ENCODE measurements around the gene RRP1B.

The RRP1B gene

DNA sequence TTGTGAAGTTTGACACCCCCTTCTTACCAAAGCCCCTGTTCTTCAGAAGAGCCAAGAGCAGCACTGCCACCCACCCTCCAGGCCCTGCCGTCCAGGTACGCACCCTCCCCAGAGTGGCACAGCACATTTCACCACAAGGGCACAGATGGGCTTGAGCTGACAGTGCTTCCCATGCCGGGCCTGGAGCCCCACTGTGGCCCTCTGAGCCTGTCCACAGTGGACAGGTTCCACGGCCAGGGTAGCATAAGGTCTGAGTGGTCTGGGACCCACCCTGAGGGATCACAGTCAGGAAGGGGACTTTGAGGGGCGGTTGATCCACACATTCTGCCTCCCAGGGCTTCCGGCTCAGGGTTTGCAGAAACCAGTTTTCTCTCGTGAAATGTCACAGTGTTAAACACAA lies 31.0 kb downstream of the RRP1B start:
- TF ChIP-seq, protein P1, sequence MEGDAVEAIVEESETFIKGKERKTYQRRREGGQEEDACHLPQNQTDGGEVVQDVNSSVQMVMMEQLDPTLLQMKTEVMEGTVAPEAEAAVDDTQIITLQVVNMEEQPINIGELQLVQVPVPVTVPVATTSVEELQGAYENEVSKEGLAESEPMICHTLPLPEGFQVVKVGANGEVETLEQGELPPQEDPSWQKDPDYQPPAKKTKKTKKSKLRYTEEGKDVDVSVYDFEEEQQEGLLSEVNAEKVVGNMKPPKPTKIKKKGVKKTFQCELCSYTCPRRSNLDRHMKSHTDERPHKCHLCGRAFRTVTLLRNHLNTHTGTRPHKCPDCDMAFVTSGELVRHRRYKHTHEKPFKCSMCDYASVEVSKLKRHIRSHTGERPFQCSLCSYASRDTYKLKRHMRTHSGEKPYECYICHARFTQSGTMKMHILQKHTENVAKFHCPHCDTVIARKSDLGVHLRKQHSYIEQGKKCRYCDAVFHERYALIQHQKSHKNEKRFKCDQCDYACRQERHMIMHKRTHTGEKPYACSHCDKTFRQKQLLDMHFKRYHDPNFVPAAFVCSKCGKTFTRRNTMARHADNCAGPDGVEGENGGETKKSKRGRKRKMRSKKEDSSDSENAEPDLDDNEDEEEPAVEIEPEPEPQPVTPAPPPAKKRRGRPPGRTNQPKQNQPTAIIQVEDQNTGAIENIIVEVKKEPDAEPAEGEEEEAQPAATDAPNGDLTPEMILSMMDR (IDR thresholded peaks at IDR 0.05; ENCODE audit: borderline replicate concordance, extremely low read depth, low read length, poor library complexity, severe bottlenecking), result no peak
- no peak for TF ChIP-seq EZH2 (IDR thresholded peaks at IDR 0.05; ENCODE audit: borderline replicate concordance, low read depth, low read length, severe bottlenecking)
- Histone ChIP-seq H3K4me2 (ENCODE audit: insufficient read depth, low read length) (no peak overlapping the region), H3K79me2 (ENCODE audit: insufficient read depth, low read length) (no peaks in the 10 kb centered on the region), H3K36me3 (ENCODE audit: insufficient read depth, low read length) (peaks cover 99% of the 10 kb centered on the region), H3K9ac (ENCODE audit: low read depth, low read length) (no peak overlapping the region), H3K27ac (ENCODE audit: low read length) (no peak overlapping the region), H4K20me1 (ENCODE audit: insufficient read depth, low read length) (no peaks in the 10 kb centered on the region; the same call in none of the 2 replicates), H3K4me3 (ENCODE audit: low read depth in 1 of 2, low read length in 2 of 2) (no peak overlapping the region), H3K27me3 (ENCODE audit: insufficient read depth, low read length, poor library complexity) (no peaks in the 10 kb centered on the region), H3K9me3 (ENCODE audit: insufficient read depth, low read length, severe bottlenecking) (no peaks in the 10 kb centered on the region), H2AFZ (ENCODE audit: low read depth, low read length) (no peak overlapping the region), H3K4me1 (ENCODE audit: insufficient read depth, low read length) (no peaks in the 10 kb centered on the region)
- ATAC-seq (ENCODE audit: insufficient read depth, low read depth) (no peak), DNase-seq (no peak)

DNA sequence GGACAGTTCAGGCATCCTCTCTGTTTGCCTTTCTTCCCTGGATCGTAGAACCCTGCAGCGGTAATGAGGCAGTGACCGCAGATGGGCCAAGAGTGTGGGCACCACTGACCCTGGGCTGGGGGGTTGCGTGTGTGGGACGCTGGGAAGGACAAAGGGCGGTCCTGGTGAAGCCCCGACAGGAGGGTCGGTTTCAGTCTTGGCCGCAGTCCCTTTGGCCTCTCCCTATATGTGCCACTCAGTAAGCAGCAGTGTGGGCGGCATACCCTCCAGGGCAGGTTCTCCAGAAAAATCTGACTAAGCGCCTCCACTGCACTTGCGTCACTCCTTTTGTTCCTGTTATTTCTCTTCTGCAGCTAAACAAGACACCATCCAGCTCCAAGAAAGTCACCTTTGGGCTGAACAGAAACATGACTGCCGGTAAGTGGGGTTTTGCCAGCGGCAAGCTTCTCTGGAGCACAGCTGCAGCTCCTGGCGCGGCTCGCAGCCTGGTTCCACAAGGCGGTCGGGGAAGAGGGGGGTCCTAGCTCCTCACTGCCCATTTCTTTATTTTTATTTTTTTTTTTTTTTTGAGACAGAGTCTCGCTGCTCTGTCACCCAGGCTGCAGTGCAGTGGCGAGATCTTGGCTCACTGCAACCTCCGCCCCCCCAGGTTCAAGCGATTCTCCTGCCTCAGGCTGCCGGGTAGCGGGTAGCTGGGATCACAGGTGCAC lies 31.9 kb downstream of the RRP1B start:
- no peak overlapping the region for H3K4me3 ChIP-seq (ENCODE audit: low read depth in 1 of 2, low read length in 2 of 2)
- H3K27me3 ChIP-seq (ENCODE audit: insufficient read depth, low read length, poor library complexity), result no peaks in the 10 kb centered on the region
- no peak overlapping the region for H3K4me2 ChIP-seq (ENCODE audit: insufficient read depth, low read length)
- peaks cover 100% of the 10 kb centered on the region for H3K36me3 ChIP-seq (ENCODE audit: insufficient read depth, low read length)
- no peak overlapping the region for H3K9ac ChIP-seq (ENCODE audit: low read depth, low read length)
- H3K9me3 ChIP-seq (ENCODE audit: insufficient read depth, low read length, severe bottlenecking), result no peaks in the 10 kb centered on the region
- H3K27ac ChIP-seq (ENCODE audit: low read length), result no peak overlapping the region
- H4K20me1 ChIP-seq (ENCODE audit: insufficient read depth, low read length), result no peaks in the 10 kb centered on the region; the same call in none of the 2 replicates
- DNase-seq (no peak), ATAC-seq (ENCODE audit: insufficient read depth, low read depth) (no peak)
- no peaks in the 10 kb centered on the region for H3K4me1 ChIP-seq (ENCODE audit: insufficient read depth, low read length)
- TF ChIP-seq, protein P1 (IDR thresholded peaks at IDR 0.05; ENCODE audit: borderline replicate concordance, extremely low read depth, low read length, poor library complexity, severe bottlenecking), result no peak
- TF ChIP-seq EZH2 (IDR thresholded peaks at IDR 0.05; ENCODE audit: borderline replicate concordance, low read depth, low read length, severe bottlenecking), result no peak
- H2AFZ ChIP-seq (ENCODE audit: low read depth, low read length), result no peak overlapping the region
- no peaks in the 10 kb centered on the region for H3K79me2 ChIP-seq (ENCODE audit: insufficient read depth, low read length)

DNA sequence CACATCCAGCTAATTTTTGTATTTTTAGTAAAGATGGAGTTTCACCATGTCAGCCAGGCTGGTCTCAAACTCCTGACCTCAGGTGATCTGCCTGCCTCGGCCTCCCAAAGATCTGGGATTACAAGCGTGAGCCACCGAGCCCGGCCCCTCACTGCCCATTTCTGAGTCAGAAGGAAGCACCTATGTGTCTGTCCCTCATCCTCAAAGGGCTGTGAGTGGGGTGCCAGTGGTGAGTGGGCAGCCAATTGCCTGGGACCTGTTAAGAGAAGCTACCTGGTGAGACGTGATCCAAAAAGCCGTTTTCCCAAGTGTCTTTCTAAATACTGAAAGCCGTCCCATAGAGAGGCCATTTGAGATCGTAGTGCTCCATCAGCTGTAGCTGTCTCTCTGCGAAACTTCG lies 32.4 kb downstream of the RRP1B start:
- Histone ChIP-seq H3K27me3 (ENCODE audit: insufficient read depth, low read length, poor library complexity) (no peaks in the 10 kb centered on the region), H3K4me1 (ENCODE audit: insufficient read depth, low read length) (no peaks in the 10 kb centered on the region), H3K9ac (ENCODE audit: low read depth, low read length) (no peak overlapping the region), H3K9me3 (ENCODE audit: insufficient read depth, low read length, severe bottlenecking) (no peaks in the 10 kb centered on the region), H3K27ac (ENCODE audit: low read length) (no peak overlapping the region), H2AFZ (ENCODE audit: low read depth, low read length) (no peak overlapping the region), H3K4me2 (ENCODE audit: insufficient read depth, low read length) (no peak overlapping the region), H3K36me3 (ENCODE audit: insufficient read depth, low read length) (peaks cover 96% of the 10 kb centered on the region), H3K4me3 (ENCODE audit: low read depth in 1 of 2, low read length in 2 of 2) (no peak overlapping the region), H3K79me2 (ENCODE audit: insufficient read depth, low read length) (no peaks in the 10 kb centered on the region), H4K20me1 (ENCODE audit: insufficient read depth, low read length) (no peaks in the 10 kb centered on the region; the same call in none of the 2 replicates)
- ATAC-seq (ENCODE audit: insufficient read depth, low read depth) (no peak), DNase-seq (no peak)
- TF ChIP-seq, protein P1 (IDR thresholded peaks at IDR 0.05; ENCODE audit: borderline replicate concordance, extremely low read depth, low read length, poor library complexity, severe bottlenecking), result no peak
- TF ChIP-seq EZH2 (IDR thresholded peaks at IDR 0.05; ENCODE audit: borderline replicate concordance, low read depth, low read length, severe bottlenecking), result no peak
